NCI-H2171 treated with DMSO at 0.1 percent for 48 hours (cell line): ENCODE data around the gene RHBDL2.
"Not testable (repeated sequence)": the region's sequence is repeated elsewhere in the genome, so short reads cannot be mapped to it uniquely, and the experiment has no call there.

Experiments
- DNase-seq: peaks from one replicate; lab custom pipeline; 2025; lab: John Stamatoyannopoulos, UW

The RHBDL2 gene

GRCh38 chr1:38875811-38876210, 65.8 kb downstream of the RHBDL2 start:
- DNase-seq, result no peak

- peak; percentile 94 for DNase-seq
These were observed 68.3 kb downstream of the RHBDL2 start, which contains the start of gene MYCBP for GRCh38 chr1:38873027-38873969. Gene MYCBP (minus strand): TSS chr1:38873348. CDS start chr1:38873305, 43 bp downstream.

GRCh38 chr1:38872401-38873026, 69.1 kb downstream of the RHBDL2 start:
- no peak for DNase-seq

- no peak for DNase-seq
These were observed 70.6 kb downstream of the RHBDL2 start for GRCh38 chr1:38870996-38871395.

- no peak for DNase-seq
These were observed 74.4 kb downstream of the RHBDL2 start for GRCh38 chr1:38867208-38867607.

GRCh38 chr1:38865112-38865715, 76.4 kb downstream of the RHBDL2 start:
- DNase-seq, result no peak

GRCh38 chr1:38860454-38860795, 81.2 kb downstream of the RHBDL2 start:
- DNase-seq, result peak; percentile 3

- peak; percentile 93 for DNase-seq
These were observed 81.8 kb downstream of the RHBDL2 start, which contains the start of gene RRAGC for GRCh38 chr1:38859561-38860453. Gene RRAGC (minus strand): TSS chr1:38859772. CDS start chr1:38859646, 126 bp downstream.

- DNase-seq, result peak; percentile 29
These were observed 82.6 kb downstream of the RHBDL2 start for GRCh38 chr1:38858833-38859560.

GRCh38 chr1:38852780-38853179, 88.8 kb downstream of the RHBDL2 start:
- DNase-seq, result no peak

GRCh38 chr1:38848071-38848470, 93.6 kb downstream of the RHBDL2 start:
- DNase-seq, result no peak

GRCh38 chr1:38846210-38846609, 95.4 kb downstream of the RHBDL2 start:
- DNase-seq, result no peak

- not testable (repeated sequence) for DNase-seq
These were observed 96.5 kb downstream of the RHBDL2 start for GRCh38 chr1:38845088-38845487.

GRCh38 chr1:38840281-38840680, 101.3 kb downstream of the RHBDL2 start:
- no peak for DNase-seq

- DNase-seq, result no peak
These were observed 102.3 kb downstream of the RHBDL2 start for GRCh38 chr1:38839363-38839762.

GRCh38 chr1:38836316-38836715, 105.3 kb downstream of the RHBDL2 start:
- DNase-seq, result not testable (repeated sequence)
